ENCODE measurements around the gene SLC2A4RG.

Gene SLC2A4RG

GRCh38 chr20:63778857-63779256 is 39.3 kb downstream of the SLC2A4RG start:
- Histone ChIP-seq H3K4me2 (ENCODE audit: low read length) (no peak overlapping the region), H3K36me3 (ENCODE audit: insufficient read depth, low read length) (no peaks in the 10 kb centered on the region), H3K27me3 (ENCODE audit: control insufficient read depth, insufficient read depth, low read length) (no peaks in the 10 kb centered on the region), H3K4me1 (ENCODE audit: control insufficient read depth, insufficient read depth, low read length) (peaks cover 7% of the 10 kb centered on the region), H3K9ac (ENCODE audit: low read depth, low read length) (no peak overlapping the region), H3K9me3 (replicated peaks; ENCODE audit: low read length) (no peaks in the 10 kb centered on the region), H3K4me3 (ENCODE audit: low read length) (no peak overlapping the region)

DNA sequence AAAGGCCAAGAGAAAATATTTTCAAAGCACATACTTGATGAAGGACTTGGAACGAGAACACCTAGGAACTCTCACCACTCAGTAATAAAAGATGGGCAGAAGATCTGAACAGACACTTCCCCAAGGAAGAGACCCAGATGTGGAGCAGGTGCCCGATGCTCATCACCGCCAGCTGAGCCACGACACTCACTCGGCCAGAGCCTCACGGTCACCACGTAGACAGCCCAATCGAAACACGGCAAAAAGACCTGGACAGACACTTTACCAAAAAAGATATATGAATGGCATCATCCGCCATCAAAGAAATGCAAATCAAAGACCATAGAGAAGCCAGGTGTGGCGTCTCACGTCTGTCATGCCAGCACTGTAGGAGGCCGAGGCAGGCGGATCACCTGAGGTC is 41.6 kb downstream of the SLC2A4RG start:
- Histone ChIP-seq H3K4me3 (ENCODE audit: low read length) (no peak overlapping the region), H3K4me2 (ENCODE audit: low read length) (no peak overlapping the region), H3K27me3 (ENCODE audit: control insufficient read depth, insufficient read depth, low read length) (no peaks in the 10 kb centered on the region), H3K9ac (ENCODE audit: low read depth, low read length) (no peak overlapping the region), H3K9me3 (replicated peaks; ENCODE audit: low read length) (no peaks in the 10 kb centered on the region), H3K4me1 (ENCODE audit: control insufficient read depth, insufficient read depth, low read length) (no peaks in the 10 kb centered on the region), H3K36me3 (ENCODE audit: insufficient read depth, low read length) (no peaks in the 10 kb centered on the region)

GRCh38 chr20:63782051-63782471 is 42.5 kb downstream of the SLC2A4RG start:
- Histone ChIP-seq H3K27me3 (ENCODE audit: control insufficient read depth, insufficient read depth, low read length) (no peaks in the 10 kb centered on the region), H3K9me3 (replicated peaks; ENCODE audit: low read length) (no peaks in the 10 kb centered on the region), H3K9ac (ENCODE audit: low read depth, low read length) (no peak overlapping the region), H3K4me1 (ENCODE audit: control insufficient read depth, insufficient read depth, low read length) (no peaks in the 10 kb centered on the region), H3K36me3 (ENCODE audit: insufficient read depth, low read length) (no peaks in the 10 kb centered on the region), H3K4me2 (ENCODE audit: low read length) (no peak overlapping the region), H3K4me3 (ENCODE audit: low read length) (no peak overlapping the region)

- Histone ChIP-seq H3K4me1 (ENCODE audit: control insufficient read depth, insufficient read depth, low read length) (no peaks in the 10 kb centered on the region), H3K4me2 (ENCODE audit: low read length) (no peak overlapping the region), H3K9ac (ENCODE audit: low read depth, low read length) (no peak overlapping the region), H3K36me3 (ENCODE audit: insufficient read depth, low read length) (no peaks in the 10 kb centered on the region), H3K4me3 (ENCODE audit: low read length) (no peak overlapping the region), H3K9me3 (replicated peaks; ENCODE audit: low read length) (no peaks in the 10 kb centered on the region), H3K27me3 (ENCODE audit: control insufficient read depth, insufficient read depth, low read length) (no peaks in the 10 kb centered on the region)
These were observed 43.0 kb downstream of the SLC2A4RG start for GRCh38 chr20:63782521-63782971.

GRCh38 chr20:63783970-63784369 is 44.4 kb downstream of the SLC2A4RG start:
- Histone ChIP-seq H3K4me3 (ENCODE audit: low read length) (no peak overlapping the region), H3K4me2 (ENCODE audit: low read length) (no peak overlapping the region), H3K9ac (ENCODE audit: low read depth, low read length) (no peak overlapping the region)

GRCh38 chr20:63785691-63786131 is 46.1 kb downstream of the SLC2A4RG start:
- H3K9ac ChIP-seq (ENCODE audit: low read depth, low read length), result no peak overlapping the region
- no peaks in the 10 kb centered on the region for H3K36me3 ChIP-seq (ENCODE audit: insufficient read depth, low read length)
- no peaks in the 10 kb centered on the region for H3K4me1 ChIP-seq (ENCODE audit: control insufficient read depth, insufficient read depth, low read length)
- no peak overlapping the region for H3K4me3 ChIP-seq (ENCODE audit: low read length)
- H3K4me2 ChIP-seq (ENCODE audit: low read length), result no peak overlapping the region
- H3K27me3 ChIP-seq (ENCODE audit: control insufficient read depth, insufficient read depth, low read length), result no peaks in the 10 kb centered on the region
- H3K9me3 ChIP-seq (replicated peaks; ENCODE audit: low read length), result no peaks in the 10 kb centered on the region

More at GRCh38 chr20:63783970-63784369, 44.4 kb downstream of the SLC2A4RG start:
- Histone ChIP-seq H3K4me1 (ENCODE audit: control insufficient read depth, insufficient read depth, low read length) (no peaks in the 10 kb centered on the region), H3K9me3 (replicated peaks; ENCODE audit: low read length) (no peaks in the 10 kb centered on the region), H3K27me3 (ENCODE audit: control insufficient read depth, insufficient read depth, low read length) (no peaks in the 10 kb centered on the region), H3K36me3 (ENCODE audit: insufficient read depth, low read length) (no peaks in the 10 kb centered on the region)

DNA sequence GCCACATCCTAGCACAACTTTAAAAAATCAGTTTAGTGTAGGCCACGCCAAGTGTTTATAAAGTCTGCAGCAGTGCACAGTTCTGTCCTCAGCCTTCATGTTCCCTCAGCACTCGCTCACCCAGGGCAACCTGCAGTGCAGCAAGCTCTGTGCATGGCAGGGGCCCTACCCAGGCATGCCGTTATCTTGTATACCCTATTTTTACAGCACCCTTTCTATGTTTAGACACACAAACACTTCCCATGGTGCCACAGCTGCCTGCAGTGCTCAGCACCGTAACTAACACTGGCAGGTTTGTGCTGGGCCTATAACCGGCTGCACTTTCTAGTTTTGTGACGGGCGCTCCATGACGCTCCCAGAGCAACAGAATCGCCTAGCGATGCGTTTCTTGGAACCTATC is 47.7 kb downstream of the SLC2A4RG start:
- Histone ChIP-seq H3K36me3 (ENCODE audit: insufficient read depth, low read length) (no peaks in the 10 kb centered on the region), H3K4me2 (ENCODE audit: low read length) (no peak overlapping the region), H3K9ac (ENCODE audit: low read depth, low read length) (no peak overlapping the region), H3K27me3 (ENCODE audit: control insufficient read depth, insufficient read depth, low read length) (no peaks in the 10 kb centered on the region), H3K9me3 (replicated peaks; ENCODE audit: low read length) (no peaks in the 10 kb centered on the region), H3K4me3 (ENCODE audit: low read length) (no peak overlapping the region), H3K4me1 (ENCODE audit: control insufficient read depth, insufficient read depth, low read length) (no peaks in the 10 kb centered on the region)

DNA sequence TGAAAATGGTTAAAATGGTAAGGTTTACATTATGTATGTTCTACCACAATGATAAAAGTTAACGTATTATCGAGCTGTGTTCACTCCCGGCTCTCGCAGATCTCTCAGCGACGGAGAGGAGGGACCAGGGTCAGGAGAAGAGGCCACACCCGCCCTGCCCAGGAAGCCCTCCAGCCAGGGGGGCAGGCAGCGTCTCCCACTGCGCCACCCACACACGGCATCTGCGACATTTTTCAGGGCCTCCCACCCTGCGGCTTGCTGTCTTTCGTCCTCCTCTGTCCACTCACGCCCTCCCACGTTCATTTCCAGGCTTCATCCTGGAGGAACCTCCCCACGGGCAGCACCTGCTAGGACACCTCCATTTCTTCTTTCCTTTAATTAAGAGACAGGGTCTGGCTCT is 48.2 kb downstream of the SLC2A4RG start:
- H3K4me3 ChIP-seq (ENCODE audit: low read length), result no peak overlapping the region
- no peaks in the 10 kb centered on the region for H3K4me1 ChIP-seq (ENCODE audit: control insufficient read depth, insufficient read depth, low read length)
- no peaks in the 10 kb centered on the region for H3K9me3 ChIP-seq (replicated peaks; ENCODE audit: low read length)
- H3K4me2 ChIP-seq (ENCODE audit: low read length), result no peak overlapping the region
- no peaks in the 10 kb centered on the region for H3K36me3 ChIP-seq (ENCODE audit: insufficient read depth, low read length)
- no peak overlapping the region for H3K9ac ChIP-seq (ENCODE audit: low read depth, low read length)
- no peaks in the 10 kb centered on the region for H3K27me3 ChIP-seq (ENCODE audit: control insufficient read depth, insufficient read depth, low read length)

- H3K27me3 ChIP-seq (ENCODE audit: control insufficient read depth, insufficient read depth, low read length), result no peaks in the 10 kb centered on the region
- no peak overlapping the region for H3K9ac ChIP-seq (ENCODE audit: low read depth, low read length)
- no peaks in the 10 kb centered on the region for H3K9me3 ChIP-seq (replicated peaks; ENCODE audit: low read length)
- no peak overlapping the region for H3K4me3 ChIP-seq (ENCODE audit: low read length)
- no peaks in the 10 kb centered on the region for H3K36me3 ChIP-seq (ENCODE audit: insufficient read depth, low read length)
- H3K4me1 ChIP-seq (ENCODE audit: control insufficient read depth, insufficient read depth, low read length), result no peaks in the 10 kb centered on the region
- no peak overlapping the region for H3K4me2 ChIP-seq (ENCODE audit: low read length)
These were observed 50.4 kb downstream of the SLC2A4RG start for GRCh38 chr20:63789836-63790571.

DNA sequence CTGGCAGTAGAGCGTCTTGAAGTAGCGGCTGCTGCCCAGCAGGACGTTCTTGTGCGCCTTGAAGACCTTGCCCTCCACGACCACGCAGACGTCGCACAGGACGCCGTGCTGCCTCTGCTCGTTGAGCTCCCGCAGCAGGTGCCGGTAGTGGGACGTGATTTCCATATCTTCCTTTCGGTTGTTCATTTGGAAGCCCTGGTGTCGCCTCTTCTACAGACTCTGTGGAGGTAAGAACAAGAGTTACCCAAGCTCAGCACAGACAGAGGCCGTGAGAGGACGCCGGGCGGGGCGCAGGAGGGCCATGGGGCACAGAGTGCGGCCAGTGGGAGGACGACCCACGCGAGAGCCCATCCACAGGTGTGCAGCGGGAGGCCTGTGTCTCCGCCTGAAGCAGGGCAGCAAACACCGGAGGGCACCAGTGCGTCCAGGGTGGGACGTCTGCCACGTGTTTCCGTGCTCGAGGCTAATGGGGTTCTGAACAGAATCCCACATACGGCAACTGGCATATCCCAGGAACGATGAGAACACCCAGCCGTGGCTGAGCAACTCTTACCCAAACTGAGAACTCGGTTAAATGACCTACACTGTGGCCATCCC is 51.1 kb downstream of the SLC2A4RG start:
- H3K9me3 ChIP-seq (replicated peaks; ENCODE audit: low read length), result no peaks in the 10 kb centered on the region
- H3K36me3 ChIP-seq (ENCODE audit: insufficient read depth, low read length), result no peaks in the 10 kb centered on the region
- H3K4me1 ChIP-seq (ENCODE audit: control insufficient read depth, insufficient read depth, low read length), result no peaks in the 10 kb centered on the region
- H3K27me3 ChIP-seq (ENCODE audit: control insufficient read depth, insufficient read depth, low read length), result no peaks in the 10 kb centered on the region
- H3K9ac ChIP-seq (ENCODE audit: low read depth, low read length), result no peak overlapping the region
- H3K4me2 ChIP-seq (ENCODE audit: low read length), result no peak overlapping the region
- no peak overlapping the region for H3K4me3 ChIP-seq (ENCODE audit: low read length)

DNA sequence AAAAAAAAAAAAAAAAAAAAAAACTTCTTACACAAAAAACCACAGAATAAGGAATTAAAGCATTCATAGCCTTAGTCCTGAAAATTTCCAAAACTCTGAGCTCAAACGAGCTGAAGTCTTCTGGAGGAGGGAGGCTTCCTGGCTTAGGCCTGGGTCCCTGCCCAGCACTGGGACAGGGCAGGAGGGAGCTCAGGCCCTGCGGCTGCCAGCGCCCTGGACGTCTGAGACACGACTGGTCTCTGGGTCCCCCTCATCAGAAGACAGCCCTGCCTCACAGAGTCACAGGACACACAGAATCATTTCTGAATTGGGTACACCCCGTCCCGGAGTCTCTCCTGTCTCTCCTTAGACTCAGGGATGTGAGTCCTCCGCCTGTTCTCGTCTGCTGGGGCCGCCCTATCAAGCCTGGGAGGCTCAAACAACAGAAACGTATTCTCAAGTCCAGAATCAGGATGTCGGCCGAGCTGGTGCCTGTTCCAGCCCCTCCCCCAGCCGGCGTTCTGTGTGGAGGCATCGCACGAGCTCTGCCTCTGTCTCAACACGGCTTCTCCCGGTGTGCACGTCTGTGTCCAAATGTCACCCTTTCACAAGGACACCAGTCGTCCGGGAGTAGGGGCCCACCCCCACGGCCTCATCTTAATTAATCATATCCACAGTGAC is 52.1 kb downstream of the SLC2A4RG start:
- no peaks in the 10 kb centered on the region for H3K4me1 ChIP-seq (ENCODE audit: control insufficient read depth, insufficient read depth, low read length)
- H3K4me3 ChIP-seq (ENCODE audit: low read length), result no peak overlapping the region
- no peaks in the 10 kb centered on the region for H3K36me3 ChIP-seq (ENCODE audit: insufficient read depth, low read length)
- H3K9me3 ChIP-seq (replicated peaks; ENCODE audit: low read length), result no peaks in the 10 kb centered on the region
- no peak overlapping the region for H3K9ac ChIP-seq (ENCODE audit: low read depth, low read length)
- H3K4me2 ChIP-seq (ENCODE audit: low read length), result no peak overlapping the region
- no peaks in the 10 kb centered on the region for H3K27me3 ChIP-seq (ENCODE audit: control insufficient read depth, insufficient read depth, low read length)
